ENCODE results near the gene YTHDF2. TPM values are rescaled to one million over a fixed set of nuclear protein-coding genes. Genes with fewer than 3 reads are reported as not detected.
"Not testable (repeated sequence)": the region's sequence is repeated elsewhere in the genome, so short reads cannot be mapped to it uniquely, and the experiment has no call there.

YTHDF2 gene
- total RNA-seq, 1 experiment from 2014 or later: 46.4 TPM

GRCh38 chr1:28773105-28773504 is 36.4 kb downstream of the YTHDF2 start:
- Histone ChIP-seq H3K27ac (no peak overlapping the region), H3K9me3 (replicated peaks) (no peaks in the 10 kb centered on the region), H3K27me3 (replicated peaks) (no peaks in the 10 kb centered on the region), H3K36me3 (peaks cover 54% of the 10 kb centered on the region), H3K4me1 (replicated peaks) (no peaks in the 10 kb centered on the region), H3K4me3 (no peak overlapping the region)
- no peak for DNase-seq (ENCODE audit: low read depth in 1 of 2, low spot score in 2 of 2)

- H3K36me3 ChIP-seq: peaks cover 35% of the 10 kb centered on the region
- H3K27me3 ChIP-seq (replicated peaks): no peaks in the 10 kb centered on the region
- DNase-seq (ENCODE audit: low read depth in 1 of 2, low spot score in 2 of 2): no peak
- H3K27ac ChIP-seq: no peak overlapping the region
- no peaks in the 10 kb centered on the region for H3K9me3 ChIP-seq (replicated peaks)
- H3K4me3 ChIP-seq: no peak overlapping the region
- H3K4me1 ChIP-seq (replicated peaks): no peaks in the 10 kb centered on the region
Measured at GRCh38 chr1:28775121-28775942, 38.6 kb downstream of the YTHDF2 start.

GRCh38 chr1:28776341-28776740 is 39.6 kb downstream of the YTHDF2 start:
- Histone ChIP-seq H3K27me3 (replicated peaks) (no peaks in the 10 kb centered on the region), H3K27ac (no peak overlapping the region), H3K9me3 (replicated peaks) (no peaks in the 10 kb centered on the region), H3K4me3 (no peak overlapping the region), H3K36me3 (peaks cover 25% of the 10 kb centered on the region), H3K4me1 (replicated peaks) (no peaks in the 10 kb centered on the region)
- DNase-seq (ENCODE audit: low read depth in 1 of 2, low spot score in 2 of 2): no peak

GRCh38 chr1:28778021-28778420 is 41.3 kb downstream of the YTHDF2 start:
- Histone ChIP-seq H3K36me3 (peaks cover 13% of the 10 kb centered on the region), H3K27me3 (replicated peaks) (no peaks in the 10 kb centered on the region), H3K4me1 (replicated peaks) (no peaks in the 10 kb centered on the region), H3K9me3 (replicated peaks) (no peaks in the 10 kb centered on the region), H3K4me3 (no peak overlapping the region), H3K27ac (no peak overlapping the region)
- DNase-seq (ENCODE audit: low read depth in 1 of 2, low spot score in 2 of 2): no peak

- Histone ChIP-seq H3K27ac (no peak overlapping the region), H3K27me3 (replicated peaks) (no peaks in the 10 kb centered on the region), H3K9me3 (replicated peaks) (no peaks in the 10 kb centered on the region), H3K4me3 (no peak overlapping the region), H3K36me3 (peaks cover 3% of the 10 kb centered on the region; the same call in 1 of the 2 replicates), H3K4me1 (replicated peaks) (no peaks in the 10 kb centered on the region)
- DNase-seq (ENCODE audit: low read depth in 1 of 2, low spot score in 2 of 2): no peak
Measured at GRCh38 chr1:28779751-28780408, 43.1 kb downstream of the YTHDF2 start.

- H3K4me1 ChIP-seq (replicated peaks): no peaks in the 10 kb centered on the region
- no peak overlapping the region for H3K27ac ChIP-seq
- no peak for DNase-seq (ENCODE audit: low read depth in 1 of 2, low spot score in 2 of 2)
Measured at GRCh38 chr1:28781305-28781704, 44.6 kb downstream of the YTHDF2 start.

GRCh38 chr1:28782011-28782410 is 45.3 kb downstream of the YTHDF2 start:
- H3K27ac ChIP-seq: no peak overlapping the region
- DNase-seq (ENCODE audit: low read depth in 1 of 2, low spot score in 2 of 2): no peak
- H3K4me3 ChIP-seq: no peak overlapping the region
- H3K27me3 ChIP-seq (replicated peaks): no peaks in the 10 kb centered on the region
- no peaks in the 10 kb centered on the region for H3K4me1 ChIP-seq (replicated peaks)
- H3K36me3 ChIP-seq: no peaks in the 10 kb centered on the region
- H3K9me3 ChIP-seq (replicated peaks): no peaks in the 10 kb centered on the region

More at GRCh38 chr1:28781305-28781704, 44.6 kb downstream of the YTHDF2 start:
- H3K4me3 ChIP-seq: no peak overlapping the region
- H3K27me3 ChIP-seq (replicated peaks): no peaks in the 10 kb centered on the region
- H3K36me3 ChIP-seq: no peaks in the 10 kb centered on the region
- no peaks in the 10 kb centered on the region for H3K9me3 ChIP-seq (replicated peaks)

- H3K36me3 ChIP-seq: no peaks in the 10 kb centered on the region
Measured at GRCh38 chr1:28783363-28783762, 46.6 kb downstream of the YTHDF2 start.

GRCh38 chr1:28789412-28789811 is 52.7 kb downstream of the YTHDF2 start:
- DNase-seq (ENCODE audit: low read depth in 1 of 2, low spot score in 2 of 2): no peak
- Histone ChIP-seq H3K9me3 (replicated peaks) (no peaks in the 10 kb centered on the region), H3K36me3 (no peaks in the 10 kb centered on the region), H3K27ac (no peak overlapping the region), H3K27me3 (replicated peaks) (no peaks in the 10 kb centered on the region), H3K4me1 (replicated peaks) (no peaks in the 10 kb centered on the region), H3K4me3 (no peak overlapping the region)

More at GRCh38 chr1:28783363-28783762, 46.6 kb downstream of the YTHDF2 start:
- H3K9me3 ChIP-seq (replicated peaks): no peaks in the 10 kb centered on the region
- H3K4me1 ChIP-seq (replicated peaks): no peaks in the 10 kb centered on the region
- no peaks in the 10 kb centered on the region for H3K27me3 ChIP-seq (replicated peaks)
- no peak overlapping the region for H3K4me3 ChIP-seq
- H3K27ac ChIP-seq: no peak overlapping the region
- DNase-seq (ENCODE audit: low read depth in 1 of 2, low spot score in 2 of 2): no peak

GRCh38 chr1:28789816-28790215 is 53.1 kb downstream of the YTHDF2 start:
- H3K4me3 ChIP-seq: no peak overlapping the region
- H3K4me1 ChIP-seq (replicated peaks): no peaks in the 10 kb centered on the region
- H3K9me3 ChIP-seq (replicated peaks): no peaks in the 10 kb centered on the region
- H3K27ac ChIP-seq: no peak overlapping the region
- H3K27me3 ChIP-seq (replicated peaks): no peaks in the 10 kb centered on the region
- no peak for DNase-seq (ENCODE audit: low read depth in 1 of 2, low spot score in 2 of 2)
- no peaks in the 10 kb centered on the region for H3K36me3 ChIP-seq

GRCh38 chr1:28790377-28791035 is 53.8 kb downstream of the YTHDF2 start:
- no peaks in the 10 kb centered on the region for H3K4me1 ChIP-seq (replicated peaks)
- H3K4me3 ChIP-seq: no peak overlapping the region
- DNase-seq (ENCODE audit: low read depth in 1 of 2, low spot score in 2 of 2): no peak
- no peaks in the 10 kb centered on the region for H3K27me3 ChIP-seq (replicated peaks)
- no peaks in the 10 kb centered on the region for H3K36me3 ChIP-seq
- no peaks in the 10 kb centered on the region for H3K9me3 ChIP-seq (replicated peaks)
- H3K27ac ChIP-seq: no peak overlapping the region

GRCh38 chr1:28791929-28792328 is 55.2 kb downstream of the YTHDF2 start:
- peaks cover 10% of the 10 kb centered on the region for H3K4me1 ChIP-seq (replicated peaks)
- H3K4me3 ChIP-seq: not testable (repeated sequence)

GRCh38 chr1:28792644-28793121 is 55.9 kb downstream of the YTHDF2 start:
- DNase-seq (ENCODE audit: low read depth in 1 of 2, low spot score in 2 of 2): no peak
- H3K27me3 ChIP-seq (replicated peaks): no peaks in the 10 kb centered on the region

More at GRCh38 chr1:28791929-28792328, 55.2 kb downstream of the YTHDF2 start:
- not testable (repeated sequence) for DNase-seq (ENCODE audit: low read depth in 1 of 2, low spot score in 2 of 2); H3K27ac ChIP-seq; H3K36me3 ChIP-seq; H3K9me3 ChIP-seq (replicated peaks); H3K27me3 ChIP-seq (replicated peaks)

GRCh38 chr1:28794582-28794981 is 57.8 kb downstream of the YTHDF2 start:
- H3K27me3 ChIP-seq (replicated peaks); DNase-seq (ENCODE audit: low read depth in 1 of 2, low spot score in 2 of 2); H3K27ac ChIP-seq; H3K9me3 ChIP-seq (replicated peaks); H3K4me3 ChIP-seq; H3K36me3 ChIP-seq: not testable (repeated sequence)
- H3K4me1 ChIP-seq (replicated peaks): peaks cover 10% of the 10 kb centered on the region

More at GRCh38 chr1:28792644-28793121, 55.9 kb downstream of the YTHDF2 start:
- peaks cover 10% of the 10 kb centered on the region for H3K4me1 ChIP-seq (replicated peaks)
- H3K9me3 ChIP-seq (replicated peaks): no peaks in the 10 kb centered on the region
- no peaks in the 10 kb centered on the region for H3K36me3 ChIP-seq
- H3K27ac ChIP-seq: no peak overlapping the region
- no peak overlapping the region for H3K4me3 ChIP-seq
